ENCODE data around the gene ATP6V1A.

ATP6V1A gene

DNA sequence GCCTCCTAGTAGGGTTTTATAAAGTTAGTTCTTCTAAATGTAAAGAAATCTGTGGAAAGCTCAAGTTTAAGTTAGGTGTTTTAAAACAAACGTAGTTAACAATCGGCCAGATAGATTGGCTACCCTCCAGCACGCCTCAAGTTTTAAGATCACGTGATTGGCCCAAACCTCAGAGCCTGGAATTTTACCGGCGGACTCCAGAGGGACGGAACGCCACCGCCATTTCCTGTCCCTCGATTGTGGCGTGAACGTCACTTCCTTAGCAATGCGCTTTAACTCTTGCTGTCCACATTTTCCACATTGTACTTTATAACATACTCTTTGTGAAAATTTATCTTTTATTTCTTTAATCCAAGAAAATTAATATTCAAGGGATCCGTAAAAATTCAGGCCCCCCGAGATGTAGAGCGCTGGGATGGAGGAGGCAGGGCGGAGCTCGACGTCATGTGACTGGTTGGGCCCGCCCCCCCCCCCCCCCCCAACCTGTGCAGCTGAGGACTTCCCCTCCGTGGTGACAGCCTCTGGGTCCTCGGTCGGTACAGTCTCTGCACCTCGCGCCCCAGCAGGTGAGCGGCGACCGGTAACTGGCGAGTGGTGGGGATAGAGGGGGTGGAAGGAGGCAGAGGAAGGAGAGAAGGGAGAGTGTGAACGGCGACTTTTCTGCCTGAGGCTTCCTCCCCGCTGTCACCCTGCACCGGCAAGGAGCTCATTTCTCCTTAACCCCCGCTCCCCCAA lies at the start of gene ATP6V1A:
Gene ATP6V1A (plus strand): TSS at position 488 of the 735 bp plus-strand sequence. CDS start 31,719 bp downstream, outside the sequence.
- DNase-seq (ENCODE audit: low read depth in 2 of 2) = peak; percentile 63 to 72

DNA sequence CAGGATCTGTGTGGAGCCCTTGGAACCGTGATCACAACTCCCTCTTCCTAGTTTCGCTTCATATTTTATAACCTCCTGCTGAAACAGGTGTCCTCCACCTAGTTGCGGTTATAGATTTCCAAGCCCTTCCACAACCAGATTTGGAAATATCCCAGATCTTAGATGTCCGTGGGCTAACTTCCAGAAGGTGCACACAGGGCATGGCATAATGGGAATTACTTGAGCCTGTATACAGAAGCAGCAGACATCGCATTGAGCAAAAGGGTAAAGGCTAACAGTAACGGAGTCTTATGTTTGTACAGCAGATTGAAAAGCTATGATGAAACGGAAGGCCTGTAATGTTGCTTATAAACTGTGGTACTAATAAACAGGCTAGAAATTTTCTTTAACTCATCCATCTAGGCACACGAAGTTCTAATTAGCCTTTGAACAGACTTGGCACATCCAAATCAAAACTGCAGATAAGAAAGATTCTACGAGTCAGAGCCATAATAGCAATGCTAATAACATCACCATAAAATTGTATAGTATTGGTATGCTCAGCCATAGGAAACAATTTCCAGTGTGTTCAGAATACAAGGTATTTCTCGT lies 49.2 kb upstream of the ATP6V1A start:
- no peak for DNase-seq (ENCODE audit: low read depth in 2 of 2)

DNA sequence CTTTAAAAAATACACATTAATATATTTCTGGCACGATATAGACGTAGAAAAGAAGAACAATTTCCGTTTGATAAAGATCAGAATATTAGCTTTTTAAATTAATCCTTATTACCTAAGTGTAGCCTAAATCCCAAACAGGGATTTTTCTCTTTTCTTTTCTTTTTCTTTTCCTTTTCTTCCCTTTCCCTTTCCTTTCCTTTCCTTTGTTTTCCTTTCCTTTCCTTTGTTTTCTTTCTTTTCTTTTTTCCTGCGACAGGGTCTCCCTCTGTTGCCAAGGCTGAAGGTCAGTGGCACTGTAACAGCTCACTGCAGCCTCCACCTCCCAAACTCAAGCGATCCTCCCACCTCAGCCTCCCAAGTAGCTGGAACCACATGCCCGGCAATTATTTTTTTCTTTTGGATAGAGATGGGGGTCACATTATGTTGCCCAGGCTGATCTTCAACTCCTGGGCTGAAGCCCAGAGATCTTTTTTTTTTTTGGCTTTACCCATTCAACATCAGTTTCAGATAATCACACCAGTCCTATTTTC lies 48.6 kb upstream of the ATP6V1A start:
- DNase-seq (ENCODE audit: low read depth in 2 of 2) = no peak

DNA sequence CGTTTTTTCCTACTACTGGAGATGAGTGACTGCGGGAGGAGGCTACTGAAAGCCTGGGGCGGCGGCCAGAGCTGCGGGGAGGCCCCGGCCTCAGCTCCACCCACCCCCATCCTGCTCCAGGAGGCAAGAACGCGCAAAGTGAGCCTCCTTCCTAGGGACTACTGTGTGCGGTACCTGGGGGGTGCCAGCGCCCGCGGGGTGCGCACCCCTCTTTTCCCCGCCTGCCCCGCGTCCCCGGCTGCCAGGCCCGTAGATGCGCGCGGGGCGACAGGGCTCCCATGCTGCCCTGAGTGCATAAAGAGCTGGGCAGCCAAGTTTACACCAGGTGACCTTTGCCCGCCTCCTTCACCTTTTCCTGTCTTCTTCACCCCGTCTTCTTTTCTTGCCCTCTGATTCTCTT lies 47.9 kb upstream of the ATP6V1A start:
- DNase-seq (ENCODE audit: low read depth in 2 of 2) = no peak

DNA sequence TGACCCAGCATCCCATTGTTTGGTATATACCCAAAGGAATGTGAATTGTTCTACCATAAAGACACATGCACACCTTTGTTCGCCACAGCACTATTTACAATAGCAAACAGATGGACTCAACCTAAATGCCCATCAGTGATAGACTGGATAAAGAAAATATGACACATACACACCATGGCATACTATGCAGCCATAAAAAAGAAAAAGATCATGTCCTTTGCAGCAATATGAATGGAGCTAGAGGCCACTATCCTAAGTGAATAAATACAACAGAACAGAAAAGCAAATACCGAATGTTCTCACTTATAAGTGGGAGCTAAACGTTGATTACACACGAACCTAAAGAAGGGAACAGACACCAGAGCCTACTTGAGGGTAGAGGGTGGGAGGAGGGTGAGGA lies 39.0 kb upstream of the ATP6V1A start:
- DNase-seq (ENCODE audit: low read depth in 2 of 2) = no peak

DNA sequence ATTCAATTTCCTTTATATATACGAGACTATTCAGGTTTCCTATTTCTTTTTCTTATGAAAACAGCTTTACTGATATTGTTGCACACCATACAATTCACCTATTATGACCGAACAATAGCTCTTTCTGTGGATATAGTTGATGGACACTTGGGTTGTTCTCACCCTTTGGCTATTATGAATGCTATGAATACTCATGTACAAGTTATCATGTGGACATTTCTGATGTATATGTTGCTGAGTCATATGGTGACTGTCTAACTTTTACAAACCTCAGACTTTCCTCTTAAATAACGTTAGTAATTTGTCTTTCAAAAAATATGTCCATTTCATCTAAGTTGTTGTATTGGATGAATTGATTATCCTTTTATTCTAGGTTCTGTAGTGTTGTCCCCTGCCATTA lies 34.7 kb upstream of the ATP6V1A start:
- no peak for DNase-seq (ENCODE audit: low read depth in 2 of 2)

DNA sequence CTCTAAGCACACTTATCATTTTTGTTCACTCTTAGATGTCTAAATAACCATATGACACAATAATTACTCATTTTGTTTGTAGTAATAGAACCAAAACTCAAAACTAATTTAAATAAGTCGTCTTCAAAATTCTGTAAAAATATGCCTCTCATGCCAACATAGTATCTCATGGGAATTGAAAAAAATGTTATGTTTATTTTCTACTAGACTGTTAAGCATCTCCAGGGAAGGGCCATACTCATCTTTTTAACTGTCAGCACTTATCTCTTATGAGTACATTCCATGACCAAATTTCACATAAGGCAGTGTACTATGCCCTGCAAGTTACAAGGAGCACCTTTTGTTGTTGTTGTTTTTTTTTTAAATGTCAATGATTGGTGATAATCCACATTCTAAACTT lies 32.1 kb upstream of the ATP6V1A start:
- no peak for DNase-seq (ENCODE audit: low read depth in 2 of 2)

DNA sequence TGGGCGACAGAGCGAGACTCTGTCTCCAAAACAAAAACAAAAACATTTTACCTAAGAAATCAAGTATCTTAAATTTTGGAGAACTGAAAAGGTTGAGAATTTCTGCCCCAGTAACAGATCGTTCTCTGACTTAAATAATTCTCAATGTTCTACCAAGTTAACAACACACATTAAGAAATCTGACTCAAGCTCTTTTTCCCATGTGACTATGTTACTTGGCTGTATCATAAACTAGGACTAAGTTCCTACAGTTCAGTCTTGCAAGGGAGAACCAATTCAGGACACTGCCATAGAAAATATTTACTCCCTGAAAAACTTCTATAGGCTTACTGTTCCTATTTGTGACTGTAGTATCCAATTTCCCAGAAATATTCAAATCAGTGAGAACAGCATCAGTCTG lies 29.5 kb upstream of the ATP6V1A start:
- DNase-seq (ENCODE audit: low read depth in 2 of 2) = no peak

DNA sequence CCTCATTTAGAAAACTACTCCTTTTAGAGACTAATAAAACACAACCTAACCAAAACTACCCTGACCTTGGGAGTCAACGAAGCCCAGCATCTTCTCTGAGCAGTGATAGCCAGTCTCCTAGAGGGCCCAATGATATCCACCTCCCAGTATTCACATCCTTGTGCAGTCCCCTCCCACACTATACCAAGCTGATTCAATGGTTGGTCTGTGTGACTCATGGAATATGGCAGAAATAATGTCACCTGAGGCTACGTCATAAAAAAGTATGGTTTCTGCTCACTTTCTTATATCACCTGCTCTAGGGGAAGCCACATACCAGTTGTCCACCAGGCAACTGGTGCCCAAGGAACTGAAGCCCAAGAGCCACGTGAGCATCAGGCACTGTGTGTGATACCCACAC lies 29.0 kb upstream of the ATP6V1A start:
- no peak for DNase-seq (ENCODE audit: low read depth in 2 of 2)

DNA sequence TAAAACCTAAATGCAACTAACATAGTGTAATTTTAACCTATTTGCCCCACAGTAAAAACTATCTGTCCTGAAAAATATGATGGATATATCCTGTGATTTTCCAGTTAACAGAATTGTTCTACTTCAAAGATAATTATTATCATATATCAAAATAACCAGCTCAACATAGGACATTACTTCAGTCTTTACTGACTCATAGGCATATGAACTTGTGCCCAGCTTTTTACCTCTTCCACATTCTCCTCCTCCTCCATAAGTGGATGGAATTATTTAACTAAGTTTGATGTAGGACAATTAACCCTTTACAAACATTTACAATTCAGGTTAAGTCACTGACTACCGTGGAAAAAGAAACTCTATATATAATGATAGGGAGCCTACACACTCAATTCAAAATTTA lies 27.5 kb upstream of the ATP6V1A start:
- DNase-seq (ENCODE audit: low read depth in 2 of 2) = no peak

DNA sequence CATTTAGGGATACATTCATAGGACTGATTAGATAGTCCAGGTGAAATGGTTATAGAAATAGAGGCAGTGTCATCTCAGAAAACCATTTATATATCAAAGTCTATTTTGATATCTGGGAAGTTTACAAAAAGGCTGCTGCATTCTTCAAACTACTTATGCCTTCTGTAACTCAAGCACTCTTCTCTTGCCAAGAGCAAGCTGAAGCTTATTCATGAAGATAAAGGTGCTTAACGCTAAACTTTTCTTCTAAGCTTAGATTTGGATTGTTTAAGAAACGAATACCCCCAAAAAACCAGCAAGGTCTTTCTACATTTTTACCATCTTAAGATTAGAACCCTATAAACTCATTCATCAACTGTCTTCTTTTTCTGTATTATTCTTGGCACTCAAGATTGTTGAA lies 27.1 kb upstream of the ATP6V1A start:
- DNase-seq (ENCODE audit: low read depth in 2 of 2) = no peak

DNA sequence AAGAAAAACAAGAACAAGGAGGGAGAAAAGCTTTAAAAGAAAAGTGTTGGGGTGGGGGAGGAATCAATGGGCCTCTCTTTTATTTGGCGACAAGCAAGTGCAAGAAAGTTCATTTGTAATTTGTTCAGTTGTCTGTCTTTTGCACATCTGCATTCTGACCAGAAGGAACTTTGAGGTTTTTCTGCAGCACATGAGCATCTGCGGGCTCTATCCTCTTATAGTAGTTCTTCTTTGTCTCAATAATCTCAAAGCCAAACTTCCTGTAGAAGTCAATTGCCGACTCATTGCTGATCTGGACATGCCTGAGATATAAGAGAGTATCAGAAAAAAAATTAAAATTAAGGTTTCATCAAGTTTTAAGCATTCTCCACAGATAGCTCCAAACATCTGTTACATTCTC lies 25.2 kb upstream of the ATP6V1A start:
- DNase-seq (ENCODE audit: low read depth in 2 of 2) = no peak

DNA sequence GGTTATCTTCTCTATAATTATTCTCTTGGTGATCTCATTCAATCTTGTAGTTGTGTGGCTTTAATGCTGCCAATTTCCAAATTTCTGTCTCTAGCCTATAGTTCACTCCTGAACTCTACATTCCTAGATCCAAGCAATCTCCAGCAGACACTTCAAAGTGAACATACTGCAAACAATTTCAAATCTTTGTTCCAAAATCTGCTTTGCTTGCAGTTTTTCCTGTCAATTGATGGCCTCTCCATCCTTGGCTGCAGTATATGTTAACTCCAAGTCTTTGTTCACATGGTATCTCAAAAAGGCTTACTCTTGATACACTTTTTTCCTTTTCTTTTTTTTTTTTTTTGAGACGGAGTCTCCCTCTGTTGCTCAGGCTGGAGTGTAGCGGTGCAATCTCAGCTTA lies 18.2 kb upstream of the ATP6V1A start:
- DNase-seq (ENCODE audit: low read depth in 2 of 2) = no peak

DNA sequence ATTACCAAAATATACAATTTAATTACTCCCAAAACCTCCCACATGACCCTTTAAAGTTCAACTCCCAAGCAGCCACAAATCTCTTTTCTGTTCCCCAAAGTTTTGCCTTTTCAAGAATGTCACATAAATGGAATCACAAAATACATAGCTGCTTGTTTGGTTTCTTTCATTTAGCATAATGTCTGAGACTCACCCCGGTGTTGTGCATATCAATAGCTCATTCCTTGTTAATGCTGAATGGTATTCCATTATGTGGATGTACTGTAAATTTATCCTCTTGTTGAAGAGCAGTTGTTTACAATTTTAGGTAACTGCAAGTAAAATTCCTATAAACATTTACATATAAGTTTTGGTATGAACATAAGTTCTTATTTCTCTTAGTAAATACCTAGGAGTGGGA lies 16.3 kb upstream of the ATP6V1A start:
- DNase-seq (ENCODE audit: low read depth in 2 of 2) = no peak

DNA sequence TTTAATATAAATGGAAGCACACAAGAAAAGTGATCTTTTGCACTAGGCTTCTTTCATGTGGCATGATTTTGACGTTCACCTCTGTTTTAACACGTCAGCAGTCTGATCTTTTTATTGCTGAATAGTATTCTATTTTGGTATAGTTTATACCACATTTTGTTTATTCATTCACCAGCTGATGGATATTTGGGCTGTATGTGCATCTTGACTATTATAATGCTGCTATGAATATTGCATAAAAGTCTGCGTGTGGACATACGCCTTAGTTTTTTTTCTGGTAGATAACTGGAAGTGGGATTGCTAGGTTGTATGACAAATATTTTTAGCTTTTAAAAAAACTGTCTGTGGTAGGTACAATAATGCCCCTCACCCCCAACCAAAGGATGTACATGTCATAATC lies 15.1 kb upstream of the ATP6V1A start:
- DNase-seq (ENCODE audit: low read depth in 2 of 2) = no peak

DNA sequence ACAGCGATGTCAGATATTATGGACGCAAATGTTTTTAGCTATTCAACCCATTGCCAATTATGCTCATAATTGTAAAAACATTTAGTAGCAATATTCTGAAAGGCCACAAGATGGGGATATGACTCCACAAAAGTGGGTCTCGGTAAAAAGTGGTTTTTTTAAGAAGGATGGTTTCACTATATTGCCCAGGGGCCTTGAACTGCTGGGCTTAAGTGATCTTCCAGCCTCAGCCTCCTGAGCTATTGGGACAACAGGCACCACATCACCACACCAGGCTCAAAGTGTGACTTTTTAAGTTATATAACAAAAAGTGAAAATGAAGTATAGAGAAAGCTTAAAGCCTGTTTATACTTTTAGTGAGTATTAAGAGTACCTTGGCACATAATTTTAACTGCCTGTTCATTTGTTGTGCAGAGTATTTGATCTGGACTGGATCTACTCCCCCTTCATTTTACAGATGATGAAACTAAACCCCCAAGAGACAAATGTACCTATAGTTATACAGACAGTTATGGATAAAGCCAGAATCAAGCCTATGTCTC lies 10.2 kb upstream of the ATP6V1A start:
- DNase-seq (ENCODE audit: low read depth in 2 of 2) = peak in 1 of 2 donors; percentile 13

DNA sequence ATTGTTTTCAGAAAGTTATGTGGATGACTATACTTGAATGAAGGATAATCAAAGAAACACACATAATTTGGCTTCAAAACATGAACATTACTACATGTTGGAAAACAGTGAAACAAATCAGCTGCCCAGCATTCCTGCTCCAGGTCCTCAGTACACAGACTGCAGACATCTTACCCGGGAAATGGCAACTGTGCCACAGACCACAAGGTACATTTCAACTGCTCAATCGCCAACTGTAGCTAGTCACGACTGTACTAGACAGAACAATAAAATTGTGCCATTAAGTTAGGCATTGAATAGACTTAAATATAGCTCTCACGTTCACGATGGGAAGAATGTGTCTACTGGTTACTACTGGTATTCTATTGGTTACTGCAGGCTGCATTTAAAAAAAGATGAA lies 5.7 kb upstream of the ATP6V1A start:
- DNase-seq (ENCODE audit: low read depth in 2 of 2) = no peak

DNA sequence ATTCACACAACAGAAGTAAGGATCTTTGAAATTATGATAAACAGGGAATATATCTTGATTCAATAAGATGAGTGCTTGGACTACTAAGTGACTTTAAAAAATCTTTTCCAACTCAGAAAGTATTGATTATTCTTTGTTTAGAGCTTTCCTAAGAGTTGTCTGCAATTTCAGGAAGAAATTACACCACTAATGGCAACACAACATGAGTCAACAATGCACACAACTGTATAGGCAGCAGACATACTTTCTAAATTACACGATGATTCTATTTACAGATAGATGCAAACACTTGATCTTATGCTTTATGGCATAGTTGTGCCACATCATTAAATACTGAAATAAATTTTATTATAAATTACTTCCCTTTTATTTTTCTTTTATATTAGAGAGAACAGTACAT lies 5.2 kb upstream of the ATP6V1A start:
- no peak for DNase-seq (ENCODE audit: low read depth in 2 of 2)

DNA sequence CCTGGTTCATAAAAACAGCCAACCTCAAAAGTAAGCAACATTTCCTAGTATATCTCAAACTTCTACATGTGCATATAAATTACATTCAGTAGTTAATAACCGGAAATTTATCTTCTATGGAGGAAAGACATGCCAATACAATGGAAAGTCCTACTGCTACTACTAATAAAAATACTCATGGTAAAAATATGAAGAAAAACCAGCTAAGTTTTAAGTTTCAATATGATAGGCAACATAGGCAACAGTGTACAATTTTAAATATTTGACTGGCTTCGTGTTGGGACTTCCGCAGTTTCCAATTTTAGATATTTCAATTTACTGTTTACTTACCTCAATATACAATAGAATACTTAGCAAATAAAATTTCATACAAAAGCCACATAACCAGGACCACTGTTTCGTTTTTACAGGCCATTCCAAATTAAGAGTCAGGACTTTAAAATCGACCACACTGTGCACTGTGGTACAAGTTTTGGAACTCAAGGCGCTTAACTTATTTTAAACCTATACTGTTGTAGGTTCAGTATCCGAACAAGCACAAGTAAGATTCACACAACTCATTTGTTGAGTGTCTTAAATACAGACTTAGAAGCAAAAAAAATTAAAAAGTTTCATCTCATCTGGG lies 3.7 kb upstream of the ATP6V1A start:
- no peak for DNase-seq (ENCODE audit: low read depth in 2 of 2)

DNA sequence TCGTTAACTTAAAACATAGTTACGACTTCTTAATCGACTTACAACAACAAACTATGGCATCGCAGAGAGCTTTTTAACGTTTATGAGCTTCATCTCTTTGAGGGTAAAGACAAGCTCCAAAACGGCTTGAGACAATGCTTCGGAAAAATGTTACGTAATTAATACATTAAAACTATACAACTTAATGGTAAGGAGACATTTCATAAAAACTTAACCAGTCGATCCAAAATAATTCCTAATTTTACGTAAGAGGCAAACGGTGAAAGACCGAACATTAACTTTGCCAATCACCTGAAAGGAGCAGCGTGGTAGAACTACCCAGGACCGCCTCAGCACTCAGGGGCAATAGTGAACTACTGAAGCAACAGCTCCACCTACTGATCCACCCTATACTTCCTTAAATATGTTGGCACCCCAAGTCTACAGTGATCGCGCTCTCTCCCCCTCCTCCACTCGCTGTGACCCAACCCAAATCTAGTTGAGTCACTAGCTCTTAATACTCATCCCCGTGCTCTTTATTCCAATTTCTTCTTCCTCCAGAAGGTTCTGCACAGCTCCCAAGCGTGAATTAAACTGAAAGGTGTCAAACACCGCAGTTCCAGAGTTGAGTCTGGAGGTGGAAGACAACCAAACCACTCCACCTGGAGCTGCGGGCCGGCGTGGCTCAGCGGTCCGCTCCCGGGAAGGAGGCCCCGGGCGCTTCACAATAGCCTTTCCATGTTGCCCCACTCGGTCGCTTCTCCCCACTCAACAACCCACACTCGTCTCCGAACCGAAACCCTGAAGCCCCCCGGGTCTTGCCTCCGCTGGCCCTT lies 1.7 kb upstream of the ATP6V1A start:
- DNase-seq (ENCODE audit: low read depth in 2 of 2) = peak; percentile 43 to 68

DNA sequence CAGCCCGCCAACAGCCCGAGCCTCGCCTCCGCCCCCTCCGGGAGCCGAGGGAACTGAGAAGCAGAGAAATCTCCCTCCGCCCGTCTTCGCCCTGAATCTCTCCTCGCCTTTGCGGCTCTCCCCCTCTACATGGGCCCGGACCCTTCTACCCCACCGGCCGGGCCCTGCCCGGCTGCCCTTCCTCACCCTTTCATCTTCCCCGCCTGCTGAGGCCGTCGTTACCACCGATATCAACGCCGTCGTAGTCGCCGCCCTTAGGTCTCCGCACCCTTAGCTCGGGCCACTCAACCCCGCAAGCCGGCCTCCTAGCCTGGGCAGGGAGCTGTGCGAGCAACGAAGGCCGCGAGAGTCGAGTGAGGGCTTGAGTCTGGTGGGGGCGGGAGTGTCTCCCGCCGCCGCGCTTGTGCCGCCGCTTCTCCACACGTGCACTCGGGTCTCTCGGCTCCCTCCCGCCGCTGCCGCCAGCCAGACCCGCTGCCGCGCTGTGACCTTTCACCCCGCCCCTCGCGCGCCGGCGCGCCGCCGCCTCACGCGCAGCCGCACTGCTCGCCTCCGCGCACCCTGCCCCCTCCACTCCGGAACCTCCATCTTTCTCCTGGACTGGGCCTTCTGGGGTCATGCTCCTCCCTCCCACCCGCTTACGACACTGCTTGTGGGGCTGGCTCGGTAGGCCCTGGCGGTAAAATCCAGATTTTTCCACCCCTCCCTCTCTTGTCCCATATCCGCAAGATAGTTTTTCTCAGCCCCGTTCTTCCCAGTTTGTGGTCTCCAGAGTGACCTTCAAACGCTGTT lies 883 bp upstream of the ATP6V1A start, which contains the start of gene NAA50:
Gene NAA50 (minus strand): TSS at position 494 of the 792 bp plus-strand sequence. CDS start 300 bp downstream, at position 194.
- DNase-seq (ENCODE audit: low read depth in 2 of 2) = peak; percentile 88 to 93

All from activated CD4-positive, alpha-beta T cell treated with anti-CD3 and anti-CD28 coated beads for 24 hours (primary cell).